Fibroblast of skin of back (primary cell): Measurements from ENCODE around the gene MYL11.
A peak's percentile ranks its signal among the peaks of the same experiment; 100 is the strongest.

ENCODE experiments used
- DNase-seq: peaks from one replicate; pipeline ENCODE4 v3.0.0-alpha.2; 2013

The MYL11 gene

GRCh38 chr16:30397056-30397455 is 22.5 kb downstream of the MYL11 start:
- DNase-seq = no peak

DNA sequence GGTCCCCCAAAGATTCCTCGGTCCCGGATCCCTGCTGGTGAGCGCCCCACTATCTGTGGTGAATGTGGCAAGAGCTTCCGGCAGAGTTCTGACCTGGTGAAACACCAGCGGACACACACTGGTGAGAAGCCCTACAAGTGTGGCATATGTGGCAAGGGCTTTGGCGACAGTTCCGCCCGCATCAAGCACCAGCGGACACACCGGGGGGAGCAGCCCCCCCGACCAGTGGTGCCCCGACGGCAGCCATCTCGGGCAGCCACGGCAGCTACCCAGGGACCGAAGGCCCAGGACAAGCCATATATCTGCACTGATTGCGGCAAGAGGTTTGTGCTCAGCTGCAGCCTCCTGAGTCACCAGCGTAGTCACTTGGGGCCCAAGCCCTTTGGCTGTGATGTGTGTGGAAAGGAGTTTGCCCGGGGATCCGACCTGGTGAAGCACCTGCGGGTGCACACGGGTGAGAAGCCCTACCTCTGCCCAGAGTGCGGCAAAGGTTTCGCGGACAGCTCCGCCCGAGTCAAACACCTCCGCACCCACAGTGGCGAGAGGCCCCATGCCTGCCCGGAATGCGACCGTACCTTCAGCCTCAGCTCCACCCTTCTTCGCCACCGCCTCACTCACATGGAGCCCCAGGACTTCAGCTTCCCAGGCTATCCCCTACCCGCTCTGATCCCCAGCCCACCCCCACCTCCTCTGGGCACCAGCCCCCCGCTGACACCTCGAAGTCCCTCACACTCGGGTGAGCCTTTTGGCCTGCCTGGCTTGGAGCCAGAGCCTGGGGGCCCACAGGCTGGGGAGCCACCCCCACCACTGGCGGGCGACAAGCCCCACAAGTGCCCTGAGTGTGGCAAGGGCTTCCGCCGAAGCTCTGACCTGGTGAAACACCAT is 23.4 kb downstream of the MYL11 start:
- no peak for DNase-seq

- DNase-seq = no peak
Measured at GRCh38 chr16:30398661-30399434, 24.2 kb downstream of the MYL11 start.

GRCh38 chr16:30399435-30400186 is 25.0 kb downstream of the MYL11 start:
- DNase-seq = no peak

- no peak for DNase-seq
Measured at GRCh38 chr16:30401768-30402425, 27.3 kb downstream of the MYL11 start.

GRCh38 chr16:30406795-30407101 is 32.1 kb downstream of the MYL11 start:
- no peak for DNase-seq

DNA sequence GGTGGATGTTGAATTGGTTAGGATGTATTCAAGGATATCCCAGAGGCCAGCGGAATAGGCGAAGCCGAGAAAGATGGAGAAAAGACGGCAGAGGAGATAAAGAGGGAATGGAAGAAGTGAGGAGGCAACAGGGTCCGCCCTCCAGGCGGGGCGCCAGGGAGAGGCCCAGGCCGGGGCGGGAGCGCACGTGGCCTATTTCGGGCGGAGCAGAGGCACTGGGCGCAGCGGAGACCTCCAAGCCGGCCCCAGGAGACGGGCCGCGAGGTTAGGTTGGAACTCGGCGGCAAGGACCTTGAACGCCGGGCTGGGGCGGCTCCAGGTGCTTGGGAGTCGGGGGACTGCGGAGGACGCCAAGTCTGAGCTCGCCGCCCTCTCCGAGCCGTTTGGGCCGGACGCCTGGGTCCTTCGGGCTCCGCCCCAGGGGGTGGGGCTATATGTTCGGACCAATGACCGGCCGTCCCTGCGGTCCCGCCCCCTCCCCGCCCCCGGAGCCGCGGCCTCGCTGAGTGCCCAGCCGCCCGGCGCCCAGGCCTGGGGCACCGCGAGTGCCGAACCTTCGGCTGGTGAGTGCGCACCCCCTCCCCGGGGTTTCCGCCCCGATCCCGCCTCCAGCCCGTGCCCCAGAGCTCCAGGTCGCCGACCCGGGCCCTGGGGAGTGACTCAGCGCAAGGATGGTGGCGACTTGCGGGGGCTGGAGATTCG is 32.7 kb downstream of the MYL11 start, which contains the start of gene ZNF771:
TSS of gene ZNF771 (plus strand) at position 505 of the 702 bp plus-strand sequence. CDS start 448 bp downstream, outside the sequence.
- peak; percentile 86 for DNase-seq

- DNase-seq = no peak
Measured at GRCh38 chr16:30407804-30408534, 33.4 kb downstream of the MYL11 start.

- peak; percentile 85 for DNase-seq
Measured at GRCh38 chr16:30409125-30410060, 34.8 kb downstream of the MYL11 start.

- no peak for DNase-seq
Measured at GRCh38 chr16:30413112-30413806, 38.7 kb downstream of the MYL11 start.

GRCh38 chr16:30414159-30414558 is 39.6 kb downstream of the MYL11 start:
- DNase-seq = no peak

- DNase-seq = no peak
Measured at GRCh38 chr16:30416047-30416603, 41.5 kb downstream of the MYL11 start.

DNA sequence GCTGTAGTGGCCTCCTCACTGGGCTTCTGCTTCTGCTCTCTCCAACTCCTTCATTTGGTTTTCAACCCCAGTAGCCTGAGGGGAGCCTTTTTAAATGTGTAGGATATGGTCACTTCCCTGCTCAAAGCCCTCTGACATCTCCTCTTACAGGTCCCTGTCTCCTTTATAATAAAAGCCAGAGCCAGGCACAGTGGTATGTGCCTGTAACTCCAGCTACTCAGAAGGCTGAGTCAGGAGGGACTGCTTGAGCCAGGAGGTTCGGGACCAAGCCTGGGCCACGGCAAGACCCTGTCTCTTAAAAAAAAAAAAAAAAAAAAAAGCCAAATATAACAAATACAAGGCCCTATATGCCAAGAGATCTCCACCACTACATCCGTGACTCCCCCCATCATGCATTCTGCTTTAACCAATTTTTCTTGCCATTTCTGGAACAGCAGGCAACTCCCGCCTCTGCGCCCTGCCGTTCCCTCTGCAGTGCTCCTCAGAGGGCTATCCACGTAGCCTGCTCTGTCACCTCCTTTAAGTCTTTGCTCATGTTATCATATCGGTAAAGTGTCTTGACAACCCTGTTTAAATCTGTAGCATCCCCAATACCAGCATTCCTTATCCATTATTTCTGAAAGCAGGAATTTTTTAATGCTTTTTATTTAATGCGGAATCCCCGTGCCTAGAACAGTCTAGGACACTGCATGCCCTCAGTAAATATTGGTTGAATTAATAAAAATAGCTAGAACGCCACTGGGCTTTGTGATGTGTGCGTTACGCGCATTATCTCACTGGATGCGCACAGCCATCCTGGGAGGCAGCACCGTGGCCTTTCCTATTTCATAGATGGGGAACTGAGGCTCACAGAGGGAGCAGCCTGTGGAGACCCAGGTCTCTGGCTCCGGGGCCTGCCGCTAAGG is 42.3 kb downstream of the MYL11 start:
- DNase-seq = no peak

- DNase-seq = peak; percentile 85
Measured at GRCh38 chr16:30417529-30418349, 43.1 kb downstream of the MYL11 start.

- no peak for DNase-seq
Measured at GRCh38 chr16:30418350-30419181, 44.0 kb downstream of the MYL11 start.

- DNase-seq = no peak
Measured at GRCh38 chr16:30421010-30421409, 46.4 kb downstream of the MYL11 start.
